ENCODE data around the gene PTCD1. TPM values are rescaled to one million over a fixed set of nuclear protein-coding genes. Genes with fewer than 3 reads are reported as not detected.

The PTCD1 gene
- total RNA-seq, 1 donor from 2014 or later: 5.3 TPM

DNA sequence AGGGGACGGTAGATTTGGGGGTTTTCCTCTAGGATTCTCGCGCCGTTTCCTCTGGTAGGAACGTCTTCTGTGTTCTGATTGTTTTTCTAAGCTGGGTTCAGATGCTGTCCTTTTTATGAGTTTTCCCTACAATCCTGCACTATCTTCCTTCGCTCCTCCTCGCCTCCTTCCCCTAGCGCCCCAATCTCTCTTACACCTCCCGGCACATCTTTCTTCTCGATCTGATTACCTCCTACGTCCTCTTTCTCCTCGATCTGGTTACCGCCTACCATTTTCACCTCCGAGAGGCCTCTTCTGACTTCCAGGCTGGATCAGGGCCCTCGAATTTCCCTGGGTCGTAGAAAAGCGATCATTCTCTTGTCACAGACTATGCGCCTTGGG, 29.4 kb downstream of the PTCD1 start:
- no peak for DNase-seq (ENCODE audit: low read depth, low spot score)

DNA sequence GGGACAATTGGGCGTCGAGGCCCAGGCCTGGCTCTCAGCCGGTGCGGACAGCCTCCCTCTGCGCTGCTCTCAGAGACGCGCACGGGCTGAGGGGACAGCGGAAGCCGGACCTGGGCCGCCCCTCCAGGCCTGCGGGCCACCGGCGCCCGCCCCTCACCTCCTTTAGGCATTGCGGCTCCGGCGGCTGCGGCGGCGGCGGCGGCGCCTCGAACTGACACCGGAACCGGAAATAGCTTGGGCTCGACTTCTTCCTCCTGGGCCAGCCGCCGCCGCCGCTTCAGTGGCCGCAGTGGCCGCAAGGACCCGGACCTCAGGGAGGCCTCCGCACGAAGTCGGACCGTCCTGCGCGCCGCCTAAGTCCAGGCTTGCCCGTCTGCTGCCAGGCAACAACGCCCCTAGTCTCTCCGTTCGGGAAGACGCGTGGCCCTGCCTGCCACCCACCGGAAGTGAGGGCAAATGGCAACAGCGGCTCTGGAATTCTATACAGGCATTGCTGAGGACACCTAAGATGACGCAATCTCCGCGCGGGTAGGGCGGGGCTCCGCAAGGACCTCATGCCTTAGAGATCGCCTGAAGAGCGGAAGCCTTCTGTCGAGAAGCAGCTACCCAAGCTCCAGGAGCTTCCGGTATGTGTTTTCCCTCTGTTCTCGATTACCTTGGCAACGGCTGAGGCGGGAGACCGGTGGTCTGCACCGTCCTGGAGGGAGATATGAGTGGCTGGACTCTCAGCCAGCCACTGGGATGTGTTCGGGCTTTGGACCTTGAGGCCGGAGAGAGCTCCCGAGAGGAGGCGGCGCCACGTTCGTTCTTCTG, 30.0 kb downstream of the PTCD1 start, which contains the start of the genes BUD31 and PDAP1:
TSS of gene BUD31 (plus strand) at position 591 of the 813 bp plus-strand sequence. CDS start 2,124 bp downstream, outside the sequence.
TSS of gene PDAP1 (minus strand) at position 219 of the 813 bp plus-strand sequence. CDS start at position 170, 49 bp downstream.
- DNase-seq (ENCODE audit: low read depth, low spot score): peak; percentile 89

DNA sequence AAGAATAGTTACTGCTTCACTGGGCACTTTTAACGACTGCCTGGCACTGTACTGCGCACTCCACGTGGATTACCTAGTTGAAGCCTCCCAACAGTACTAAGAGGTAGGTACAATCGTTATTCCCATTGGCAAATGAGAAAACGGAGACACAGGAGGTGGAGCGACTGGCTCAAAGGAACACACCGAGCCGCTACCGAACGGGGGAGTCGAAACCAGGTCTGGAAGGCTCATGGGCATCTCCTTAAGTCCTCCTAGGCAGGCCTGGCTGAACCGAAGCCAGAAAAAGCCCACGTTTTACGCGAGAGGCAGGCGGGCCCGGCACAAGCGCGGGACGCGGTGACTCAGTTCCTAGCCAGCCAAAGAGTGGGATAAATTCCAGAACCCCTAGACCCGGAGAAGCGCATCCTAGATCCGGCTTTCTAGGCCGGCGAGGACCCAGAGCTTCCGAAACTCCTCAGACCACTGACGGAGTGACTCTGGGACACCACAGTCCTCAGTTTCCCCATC, 30.7 kb downstream of the PTCD1 start:
- DNase-seq (ENCODE audit: low read depth, low spot score): peak; percentile 40

DNA sequence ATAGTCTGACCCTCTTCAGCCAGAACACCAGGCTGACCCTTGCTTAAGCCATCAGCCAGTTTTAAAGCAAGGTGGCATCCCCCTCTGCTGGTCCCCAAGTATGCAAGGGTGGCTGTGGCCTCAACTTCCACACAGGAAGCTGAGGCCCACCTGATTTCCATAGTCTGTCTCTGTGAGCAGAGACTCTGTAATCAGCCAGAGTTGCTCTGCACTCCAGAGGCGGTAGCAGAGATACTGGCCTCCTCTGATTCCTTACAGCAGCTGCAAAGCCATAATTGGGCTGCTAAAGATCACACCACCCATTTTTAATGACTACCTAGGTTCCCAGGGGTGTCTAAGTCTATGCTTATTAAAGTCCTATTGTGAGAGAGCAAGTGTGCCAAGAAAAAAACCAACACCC, 32.0 kb downstream of the PTCD1 start:
- DNase-seq (ENCODE audit: low read depth, low spot score): no peak

DNA sequence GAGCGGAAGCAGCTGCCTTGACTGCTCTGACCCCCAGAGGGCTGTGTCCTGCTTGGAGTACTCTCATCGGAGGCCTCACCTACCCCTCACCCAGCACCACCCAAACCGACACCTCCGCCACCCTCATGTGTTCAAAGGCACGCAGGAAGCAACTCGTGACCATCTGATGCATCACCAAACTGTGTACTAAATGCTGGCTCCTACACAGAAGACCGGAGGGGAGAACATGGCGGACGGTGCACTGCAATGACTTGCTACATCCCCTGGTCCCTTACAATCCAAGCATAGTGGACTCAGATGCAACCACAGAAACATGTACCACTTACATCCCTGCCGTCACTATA, 33.6 kb downstream of the PTCD1 start:
- no peak for DNase-seq (ENCODE audit: low read depth, low spot score)

DNA sequence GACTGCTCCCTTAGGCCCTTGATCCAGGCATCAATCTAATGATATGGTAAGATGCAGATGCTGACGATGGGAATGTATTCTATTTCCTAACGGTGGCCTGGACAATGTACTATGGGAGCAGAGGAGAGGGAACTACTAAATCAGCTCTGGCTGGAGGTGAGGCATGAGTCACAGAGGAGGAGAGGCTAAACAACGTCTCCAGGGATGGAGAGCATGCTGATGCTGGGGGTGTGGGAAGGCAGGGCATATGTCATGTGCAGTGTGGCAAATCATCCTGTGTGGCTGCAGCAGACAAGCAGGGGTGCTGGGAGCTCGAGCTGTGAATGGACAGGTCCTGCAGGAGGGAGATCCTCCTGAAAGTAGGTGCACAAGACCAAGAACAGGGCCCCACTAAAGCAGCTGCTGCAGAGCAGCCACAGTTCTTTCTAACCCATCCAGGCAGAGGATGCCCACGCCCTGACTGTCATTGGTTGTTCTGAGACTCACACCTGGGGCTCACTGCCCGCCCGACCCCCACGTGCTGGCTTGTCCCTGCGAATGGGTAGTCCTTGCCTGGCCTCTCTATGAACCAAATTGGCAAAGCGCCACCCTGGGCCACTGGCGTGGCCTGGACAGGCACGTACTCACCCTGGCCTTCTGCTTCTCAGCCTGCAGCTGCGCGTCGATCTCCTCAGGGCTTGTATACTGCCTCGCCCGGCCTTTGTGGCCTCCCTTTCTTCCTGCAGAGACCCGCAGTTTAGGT, 34.2 kb downstream of the PTCD1 start:
- no peak for DNase-seq (ENCODE audit: low read depth, low spot score)

DNA sequence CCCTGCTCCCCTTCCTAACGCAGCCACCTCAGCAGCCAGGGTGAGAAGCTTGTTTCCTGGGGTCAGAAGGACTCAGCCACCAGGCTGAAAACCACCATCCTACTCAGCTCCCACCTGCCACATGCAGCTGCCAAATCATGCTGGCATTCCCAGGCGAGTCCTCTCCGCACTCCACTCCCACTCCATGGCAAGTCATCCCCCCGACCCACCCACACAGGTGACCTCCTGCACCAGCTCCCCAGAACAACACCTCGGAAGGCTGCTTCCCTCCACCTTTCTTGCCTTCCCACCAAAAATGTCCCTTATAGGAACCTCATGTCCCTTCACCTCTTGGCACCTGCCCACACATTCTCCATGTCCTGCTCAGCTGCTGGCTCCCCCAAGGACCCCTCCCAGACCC, 34.8 kb downstream of the PTCD1 start:
- DNase-seq (ENCODE audit: low read depth, low spot score): no peak

DNA sequence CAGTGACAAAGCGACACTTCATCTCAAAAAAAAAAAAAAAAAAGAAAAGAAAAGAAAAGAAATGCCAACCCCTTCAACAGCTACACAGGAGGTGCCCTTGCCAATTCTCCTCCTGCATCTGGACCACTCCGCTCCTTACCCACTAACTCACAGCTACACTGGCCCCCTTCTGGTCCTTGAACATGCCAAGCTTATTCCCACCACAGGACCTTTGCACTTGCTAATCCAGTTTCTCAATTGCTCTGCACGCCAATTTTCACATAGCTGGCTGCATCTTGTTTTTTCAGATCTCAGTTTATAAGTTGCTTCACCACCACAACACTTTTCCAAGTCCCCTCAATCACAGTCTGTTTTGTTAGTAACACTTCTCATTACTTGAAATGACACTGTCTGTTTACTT, 35.7 kb downstream of the PTCD1 start:
- no peak for DNase-seq (ENCODE audit: low read depth, low spot score)

DNA sequence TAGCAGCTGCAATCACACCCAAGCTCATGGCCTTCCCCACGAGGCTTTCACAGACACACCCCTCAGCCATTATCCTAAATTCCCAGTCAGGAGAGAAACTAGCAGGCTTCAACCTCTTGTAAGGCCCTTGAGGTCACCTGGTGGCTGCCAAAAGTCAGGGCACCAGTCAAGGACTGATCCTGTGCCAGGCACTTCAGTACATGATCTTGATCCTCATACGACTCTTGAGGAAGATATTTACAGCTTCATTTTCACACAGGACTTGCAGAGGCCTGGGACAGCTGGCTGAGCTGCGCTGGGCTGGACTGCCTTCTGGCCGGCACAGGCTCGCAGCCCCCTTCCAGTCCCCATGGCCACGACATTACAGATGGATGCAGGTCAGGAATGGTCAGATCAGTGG, 39.0 kb downstream of the PTCD1 start:
- DNase-seq (ENCODE audit: low read depth, low spot score): no peak

DNA sequence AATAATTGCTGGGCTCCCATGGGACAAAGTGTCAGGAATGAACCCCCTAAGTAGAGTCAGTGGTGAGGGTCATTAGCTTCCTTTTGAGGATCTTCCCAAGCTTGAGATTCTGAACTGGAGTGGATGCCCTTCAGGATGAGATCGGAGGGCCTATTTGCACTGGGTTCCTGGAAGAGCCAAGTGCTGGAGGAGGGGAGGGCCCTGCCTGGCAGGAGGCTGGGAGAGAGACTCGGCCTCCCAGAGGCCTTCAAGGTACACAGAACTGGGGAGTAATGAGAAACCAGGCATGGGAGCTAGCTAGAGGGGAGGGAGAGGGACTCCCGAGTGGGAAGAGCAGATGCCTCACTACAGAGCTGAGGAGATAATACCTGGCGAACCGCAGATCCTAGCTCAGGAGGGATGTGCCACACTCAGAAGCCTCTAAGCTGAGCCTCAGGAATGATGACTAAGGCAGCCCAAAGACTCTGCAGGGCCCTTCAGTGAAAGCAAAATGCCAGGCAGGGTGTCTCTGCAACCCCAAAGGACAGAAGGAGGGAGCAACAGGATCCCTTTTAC, 39.6 kb downstream of the PTCD1 start:
- DNase-seq (ENCODE audit: low read depth, low spot score): no peak

DNA sequence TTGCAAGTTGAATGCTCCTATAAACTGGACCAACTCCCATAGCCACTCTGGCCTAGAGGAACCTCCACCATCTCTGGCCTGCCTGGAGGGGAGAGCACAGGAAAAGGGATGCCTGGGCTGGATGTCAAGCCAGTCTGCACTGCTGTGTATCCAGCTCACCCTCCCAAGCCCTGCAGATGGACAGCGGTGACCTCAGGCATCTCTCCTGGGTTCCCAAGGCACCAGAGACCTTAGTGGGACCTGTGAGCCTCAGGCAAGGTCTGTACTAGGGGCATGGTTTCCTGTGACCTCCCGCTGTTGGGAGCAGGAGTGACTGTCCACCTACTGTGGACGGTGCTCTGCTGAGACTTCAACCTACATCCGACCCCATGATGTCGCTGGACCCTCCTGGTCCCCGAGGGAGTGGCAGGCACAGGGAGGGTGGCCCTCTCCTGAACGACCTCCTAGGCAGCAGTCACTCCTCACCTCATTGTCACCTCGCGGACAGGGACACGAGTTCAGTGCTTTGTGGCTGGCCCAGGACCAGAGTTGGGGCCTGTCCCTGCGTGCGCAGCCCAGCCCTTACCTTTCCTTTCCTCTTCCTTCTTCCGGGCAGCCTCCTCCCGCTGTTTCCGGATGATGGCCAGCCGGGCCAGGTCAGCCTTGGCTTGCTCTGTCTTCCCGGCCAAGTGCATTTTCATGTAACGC, 41.2 kb downstream of the PTCD1 start:
- DNase-seq (ENCODE audit: low read depth, low spot score): no peak

DNA sequence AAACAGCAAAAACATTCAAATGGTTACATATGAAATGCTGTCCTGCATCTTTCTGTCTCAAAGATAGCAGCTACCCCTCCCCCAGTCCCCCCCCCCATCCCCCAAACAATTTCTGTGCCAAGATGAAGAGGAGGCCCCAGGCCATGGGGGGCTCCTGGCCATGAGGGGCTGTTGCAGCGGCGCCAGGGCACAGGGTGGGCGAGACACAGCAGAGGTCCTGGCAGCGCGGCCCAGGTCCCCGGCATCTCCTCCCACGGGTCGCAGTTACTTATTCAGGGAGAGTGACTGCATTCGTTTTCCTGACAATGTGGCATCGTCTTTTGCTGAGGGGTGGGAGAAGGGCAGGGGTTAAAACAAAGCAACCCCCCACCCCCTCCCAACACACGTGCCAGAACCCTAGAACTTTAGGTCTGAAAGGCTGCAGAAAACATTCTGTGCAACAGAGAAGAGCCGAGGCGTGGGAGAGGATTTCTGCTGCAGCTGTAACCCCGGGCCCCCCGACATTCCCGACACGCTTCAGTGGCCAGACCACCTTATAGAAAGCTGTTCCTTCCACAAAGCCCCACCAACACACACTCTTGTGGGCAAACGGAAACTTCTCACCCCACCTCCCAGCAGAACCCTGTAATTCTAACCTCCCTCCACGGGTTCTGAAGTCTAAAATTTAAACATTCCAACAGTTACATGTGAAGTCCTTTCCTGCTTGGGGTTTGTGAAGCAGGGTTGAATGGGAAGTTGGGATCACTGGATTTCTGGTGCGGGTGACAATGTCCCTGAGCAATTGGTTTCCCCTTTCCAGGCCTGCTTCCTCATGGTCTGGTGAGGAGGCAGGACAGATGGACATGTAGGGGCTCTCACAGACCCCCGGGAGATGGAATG, 41.9 kb downstream of the PTCD1 start:
- DNase-seq (ENCODE audit: low read depth, low spot score): no peak

DNA sequence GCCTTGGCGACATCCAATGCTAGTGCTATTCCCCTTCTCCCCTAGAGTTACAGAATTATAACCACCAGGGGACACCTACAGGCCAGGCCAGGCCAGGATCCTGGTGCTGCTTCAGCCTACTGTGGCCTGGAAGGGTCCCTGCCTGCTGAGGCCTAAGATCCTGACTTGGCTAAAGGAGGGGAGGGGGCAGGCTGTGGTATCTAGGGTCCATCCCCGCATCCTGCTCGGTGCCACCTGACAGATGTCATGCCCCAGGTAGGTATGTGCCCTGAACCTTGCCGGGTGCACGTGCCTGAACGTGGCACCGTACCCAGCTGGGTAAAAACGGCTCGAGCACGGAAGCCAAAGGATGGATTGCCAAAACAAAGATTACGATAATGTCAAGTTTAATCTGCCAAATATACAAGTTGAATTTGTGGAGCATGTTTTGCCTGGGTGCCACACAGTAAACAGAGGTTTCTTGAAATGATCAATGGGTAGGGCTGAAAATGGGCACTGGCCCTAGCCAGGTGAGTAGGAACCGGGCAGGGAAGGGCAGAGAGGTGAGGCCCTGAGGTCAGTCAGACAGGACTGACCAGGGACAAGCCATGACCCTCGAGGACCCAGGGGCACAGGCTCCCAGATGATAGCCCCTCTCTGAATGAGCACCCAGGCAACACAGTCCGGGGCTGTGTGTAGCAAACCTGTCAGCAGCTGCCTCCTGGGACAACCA, 42.8 kb downstream of the PTCD1 start:
- DNase-seq (ENCODE audit: low read depth, low spot score): no peak

DNA sequence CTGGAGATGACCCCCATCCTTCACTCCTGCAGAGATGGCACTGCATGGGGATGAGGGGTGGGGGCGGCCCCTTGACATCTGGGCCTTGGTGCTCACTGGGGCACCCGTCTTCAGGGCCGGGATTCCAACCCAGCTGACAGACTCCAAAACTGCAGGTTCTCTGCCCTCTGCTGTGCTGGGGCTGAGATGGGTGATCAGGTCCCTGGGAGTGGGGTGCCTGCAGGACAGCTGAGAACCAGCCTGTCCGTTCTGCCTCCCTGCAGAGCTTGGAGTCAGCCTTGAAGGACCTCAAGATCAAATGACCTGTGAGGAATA, 44.5 kb downstream of the PTCD1 start:
- DNase-seq (ENCODE audit: low read depth, low spot score): no peak

DNA sequence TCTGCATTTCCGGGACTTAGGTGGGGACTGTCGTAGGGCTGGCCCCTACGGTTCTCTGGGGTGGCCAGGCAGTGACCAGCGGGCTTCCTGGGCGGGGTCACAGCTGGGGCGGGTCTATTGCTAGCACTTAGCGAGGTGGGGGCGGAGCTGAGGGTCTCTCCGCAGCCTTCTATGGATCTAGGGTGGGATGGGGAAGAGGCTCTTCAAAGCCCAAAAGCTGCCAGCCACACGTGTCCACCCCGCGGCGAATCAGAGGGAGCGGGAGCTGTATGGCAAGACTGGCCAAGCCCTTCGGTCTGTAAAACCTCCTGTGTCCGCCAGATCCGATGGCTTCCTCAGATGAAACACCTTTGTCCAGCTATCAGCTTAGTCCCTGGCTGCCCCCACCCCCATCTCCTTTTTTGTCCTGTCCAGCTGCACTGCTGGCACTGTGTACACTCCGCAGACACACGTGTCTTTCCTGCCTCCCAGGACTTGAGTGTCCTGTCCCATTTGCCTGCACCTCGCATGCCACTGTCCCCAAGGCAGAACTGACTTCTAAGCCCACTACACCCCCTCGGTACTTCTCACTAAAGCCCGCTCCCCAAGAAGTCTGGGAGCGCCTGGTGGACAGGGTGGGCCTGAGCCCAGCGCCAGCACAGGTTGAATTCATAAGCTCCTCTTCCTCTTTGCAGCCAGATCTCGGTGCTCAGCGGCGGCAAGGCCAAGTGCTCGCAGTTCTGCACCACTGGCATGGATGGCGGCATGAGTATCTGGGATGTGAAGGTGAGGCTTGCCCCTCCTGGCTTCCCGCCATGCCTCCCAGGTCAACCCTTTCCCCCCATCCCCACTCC, 45.0 kb downstream of the PTCD1 start:
- no peak for DNase-seq (ENCODE audit: low read depth, low spot score)

DNA sequence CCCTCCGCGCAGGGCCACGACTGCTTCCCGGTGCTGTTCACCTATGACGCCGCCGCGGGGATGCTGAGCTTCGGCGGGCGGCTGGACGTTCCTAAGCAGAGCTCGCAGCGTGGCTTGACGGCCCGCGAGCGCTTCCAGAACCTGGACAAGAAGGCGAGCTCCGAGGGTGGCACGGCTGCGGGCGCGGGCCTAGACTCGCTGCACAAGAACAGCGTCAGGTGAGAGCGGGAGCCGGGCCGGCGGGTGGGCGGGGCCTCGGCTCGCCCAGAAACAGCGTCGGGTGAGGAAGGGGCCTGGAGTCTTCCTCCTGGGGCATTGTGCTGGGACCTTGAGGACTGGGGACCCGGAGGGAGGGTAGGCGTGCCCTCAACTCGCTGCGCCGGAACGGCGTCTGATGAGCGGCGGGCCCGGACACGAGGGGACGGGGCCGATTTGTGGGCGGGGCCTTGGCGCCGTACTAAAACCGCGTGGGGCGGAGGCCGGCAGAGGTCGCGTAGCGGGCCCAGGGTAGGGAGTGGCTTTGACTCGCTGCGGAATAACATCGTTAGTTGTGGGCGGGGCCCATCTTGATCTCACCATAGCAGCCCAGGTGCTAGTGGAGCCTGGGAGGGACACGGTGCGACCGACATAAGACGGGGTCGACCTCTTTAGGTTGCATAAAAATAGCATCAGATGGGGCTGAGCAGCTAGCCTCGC, 45.8 kb downstream of the PTCD1 start:
- no peak for DNase-seq (ENCODE audit: low read depth, low spot score)

DNA sequence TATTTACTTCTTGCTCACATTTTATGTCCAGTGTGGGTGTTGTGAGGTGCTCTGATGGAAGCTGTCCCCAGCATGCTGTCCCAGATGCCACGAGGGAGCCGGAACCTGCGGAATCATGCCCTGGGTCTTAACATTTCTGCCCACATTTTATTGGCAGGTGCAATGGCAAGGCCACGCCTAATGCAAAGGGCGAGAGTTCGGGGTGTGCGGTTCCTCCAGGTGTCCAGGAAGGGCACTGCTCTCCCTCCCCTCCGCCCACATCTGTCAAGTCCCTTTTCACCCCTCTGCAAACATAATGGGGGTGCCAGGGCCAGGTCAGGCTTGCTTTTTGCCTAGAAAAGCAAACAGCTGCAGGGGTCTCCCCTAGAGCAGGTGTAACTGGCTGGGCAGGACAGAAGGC, 46.6 kb downstream of the PTCD1 start:
- DNase-seq (ENCODE audit: low read depth, low spot score): no peak

DNA sequence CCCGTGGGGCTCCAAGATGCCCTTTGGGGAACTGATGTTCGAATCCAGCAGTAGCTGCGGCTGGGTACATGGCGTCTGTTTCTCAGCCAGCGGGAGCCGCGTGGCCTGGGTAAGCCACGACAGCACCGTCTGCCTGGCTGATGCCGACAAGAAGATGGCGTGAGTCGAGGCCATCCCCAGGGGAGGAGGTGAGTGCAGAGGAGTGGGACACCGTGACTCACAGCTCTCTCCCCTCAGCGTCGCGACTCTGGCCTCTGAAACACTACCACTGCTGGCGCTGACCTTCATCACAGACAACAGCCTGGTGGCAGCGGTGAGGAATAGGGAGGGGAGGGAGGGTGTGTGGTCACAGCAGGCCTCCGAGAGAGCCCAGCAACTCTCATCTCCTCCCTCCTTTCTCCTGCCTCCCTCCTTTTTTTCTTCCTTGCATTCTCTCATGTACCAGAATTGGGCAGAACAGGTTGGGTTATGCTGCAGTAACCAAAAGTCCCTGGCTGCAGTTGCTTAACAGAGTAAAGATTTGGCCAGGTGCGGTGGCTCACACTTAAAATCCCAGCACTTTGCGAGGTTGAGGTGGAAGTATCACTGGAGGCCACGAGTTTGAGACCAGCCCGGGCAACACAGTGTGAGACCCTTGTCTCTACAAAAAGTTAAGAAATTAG, 47.5 kb downstream of the PTCD1 start:
- DNase-seq (ENCODE audit: low read depth, low spot score): no peak

Data from pulmonary artery endothelial cell (primary cell).